Measurements from ENCODE around the gene CAMK1D.

DNA sequence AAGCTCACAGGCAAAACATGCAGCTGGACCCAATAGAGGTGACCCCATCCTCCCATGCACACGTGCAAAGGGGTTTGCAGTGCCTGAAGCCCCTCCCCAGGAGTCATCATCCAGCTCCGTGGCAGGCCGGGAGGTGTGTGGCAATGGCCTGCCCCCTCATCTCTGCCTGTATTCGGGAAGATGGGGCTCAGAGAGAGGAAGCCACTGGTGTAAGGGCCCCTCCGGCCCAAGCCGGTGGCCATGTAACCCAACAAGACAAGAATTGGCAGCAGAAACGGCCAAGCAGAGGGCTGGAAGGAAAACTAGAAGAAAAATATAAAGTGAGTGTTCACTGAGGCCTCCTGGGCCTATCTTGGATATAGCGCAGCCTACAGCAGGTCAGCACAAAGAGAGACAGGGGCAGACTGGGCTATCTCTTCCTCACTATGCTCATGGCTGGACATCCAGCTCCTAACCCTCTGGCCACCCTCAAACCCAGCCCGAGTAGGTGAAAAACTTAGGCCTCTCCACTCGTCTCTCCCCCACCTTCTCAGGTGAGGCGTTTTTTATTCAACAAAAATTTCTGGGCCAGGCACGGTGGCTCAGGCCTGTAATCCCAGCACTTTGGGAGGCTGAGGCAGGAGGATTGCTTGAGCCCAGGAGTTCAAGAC is 494.1 kb downstream of the CAMK1D start:
- TF ChIP-seq ZNF423 (tag by site-specific recombination; IDR thresholded peaks at IDR 0.05), result no peak
- TF ChIP-seq ZNF776 (tag by site-specific recombination; IDR thresholded peaks at IDR 0.05; ENCODE audit: borderline replicate concordance), result no peak
- TF ChIP-seq ZNF623 (tag by site-specific recombination; IDR thresholded peaks at IDR 0.05), result no peak
- TF ChIP-seq ZNF571 (tag by site-specific recombination; IDR thresholded peaks at IDR 0.05), result no peak
- no peak for TF ChIP-seq CTCF (tag by site-specific recombination; IDR thresholded peaks at IDR 0.05)
- no peak for TF ChIP-seq ZNF335 (tag by site-specific recombination; conservative IDR thresholded peaks at IDR 0.05)
- no peak for TF ChIP-seq SP2 (tag by site-specific recombination; IDR thresholded peaks at IDR 0.05)

All from HEK293 (cell line).